Stimulated activated naive CD4-positive, alpha-beta T cell treated with Interleukin-2 at 50 U/mL for 16 hours (primary cell): Measurements from ENCODE around the gene SERPINE2.
A peak's percentile ranks its signal among the peaks of the same experiment; 100 is the strongest.
"Not testable (repeated sequence)": the region's sequence is repeated elsewhere in the genome, so short reads cannot be mapped to it uniquely, and the experiment has no call there.

ENCODE experiments used
- DNase-seq: peaks from one replicate; lab custom pipeline; 2025; lab: John Stamatoyannopoulos, UW

SERPINE2 gene

GRCh38 chr2:223941579-223942277, 97.4 kb downstream of the SERPINE2 start:
- DNase-seq: peak; percentile 83

GRCh38 chr2:223939438-223939837, 99.6 kb downstream of the SERPINE2 start:
- DNase-seq: not testable (repeated sequence)

- no peak for DNase-seq
Measured at GRCh38 chr2:223937535-223937934, 101.6 kb downstream of the SERPINE2 start.

- DNase-seq: no peak
Measured at GRCh38 chr2:223936862-223937326, 102.2 kb downstream of the SERPINE2 start.

- DNase-seq: no peak
Measured at GRCh38 chr2:223935459-223936125, 103.5 kb downstream of the SERPINE2 start.

- DNase-seq: no peak
Measured at GRCh38 chr2:223934870-223935269, 104.2 kb downstream of the SERPINE2 start.

- no peak for DNase-seq
Measured at GRCh38 chr2:223932816-223933800, 106.0 kb downstream of the SERPINE2 start.

GRCh38 chr2:223930103-223930976, 108.7 kb downstream of the SERPINE2 start:
- no peak for DNase-seq

GRCh38 chr2:223929571-223930102, 109.4 kb downstream of the SERPINE2 start:
- DNase-seq: no peak

- no peak for DNase-seq
Measured at GRCh38 chr2:223928113-223929006, 110.7 kb downstream of the SERPINE2 start.

GRCh38 chr2:223925106-223925505, 114.0 kb downstream of the SERPINE2 start:
- DNase-seq: no peak
